ENCODE results near the gene ANAPC13. TPM values are rescaled to one million over a fixed set of nuclear protein-coding genes. Genes with fewer than 3 reads are reported as not detected.

Gene ANAPC13
- polyA plus RNA-seq, 1 of the 3 experiments (the other 2 are of a cell fraction), result 63.5 TPM

GRCh38 chr3:134511500-134511899 is 25.7 kb upstream of the ANAPC13 start (continued):
- TF ChIP-seq FOSL2 (IDR thresholded peaks at IDR 0.05; ENCODE audit: borderline replicate concordance, low read depth) (no peak), MXI1 (IDR thresholded peaks at IDR 0.05; ENCODE audit: low read depth, low read length) (no peak), NFIC (IDR thresholded peaks at IDR 0.05; ENCODE audit: borderline replicate concordance) (no peak), RCOR1 (IDR thresholded peaks at IDR 0.05; ENCODE audit: low read length) (no peak), MEF2A (IDR thresholded peaks at IDR 0.05; ENCODE audit: borderline replicate concordance, low read depth) (no peak), YY1 (IDR thresholded peaks at IDR 0.05; ENCODE audit: low read depth) (no peak), GABPA (IDR thresholded peaks at IDR 0.05; ENCODE audit: low read depth) (no peak), MAX (IDR thresholded peaks at IDR 0.05; ENCODE audit: low read depth) (no peak), ZBTB33 (IDR thresholded peaks at IDR 0.05; ENCODE audit: borderline replicate concordance, low read depth) (no peak), JUND (IDR thresholded peaks at IDR 0.05) (no peak), SIN3A (IDR thresholded peaks at IDR 0.05; ENCODE audit: borderline replicate concordance, low read depth, low read length) (no peak), USF1 (IDR thresholded peaks at IDR 0.05; ENCODE audit: borderline replicate concordance, low read depth) (no peak)

GRCh38 chr3:134505485-134505884 is 19.7 kb upstream of the ANAPC13 start:
- peaks cover 33% of the 10 kb centered on the region; the same call in 1 of the 2 replicates for H3K9me3 ChIP-seq
- H4K20me1 ChIP-seq (ENCODE audit: insufficient read depth), result no peaks in the 10 kb centered on the region
- no peaks in the 10 kb centered on the region for H3F3A ChIP-seq (replicated peaks; ENCODE audit: insufficient read depth)
- no peak for TF ChIP-seq YY1 (IDR thresholded peaks at IDR 0.05; ENCODE audit: low read depth)
- TF ChIP-seq MXI1 (IDR thresholded peaks at IDR 0.05; ENCODE audit: low read depth, low read length), result no peak
- no peak for TF ChIP-seq GABPA (IDR thresholded peaks at IDR 0.05; ENCODE audit: low read depth)
- TF ChIP-seq SIN3A (IDR thresholded peaks at IDR 0.05; ENCODE audit: borderline replicate concordance, low read depth, low read length), result no peak
- no peak for TF ChIP-seq PBX3 (IDR thresholded peaks at IDR 0.05)
- no peak for TF ChIP-seq TAF1 (IDR thresholded peaks at IDR 0.05; ENCODE audit: borderline replicate concordance, low read depth, low read length)
- no peak for TF ChIP-seq MEF2A (IDR thresholded peaks at IDR 0.05; ENCODE audit: borderline replicate concordance, low read depth)
- TF ChIP-seq RAD21 (IDR thresholded peaks at IDR 0.05; ENCODE audit: low read length), result no peak
- TF ChIP-seq RXRA (IDR thresholded peaks at IDR 0.05; ENCODE audit: borderline replicate concordance, low read depth), result no peak
- TF ChIP-seq JUND (IDR thresholded peaks at IDR 0.05), result no peak
- TF ChIP-seq USF1 (IDR thresholded peaks at IDR 0.05; ENCODE audit: borderline replicate concordance, low read depth), result no peak
- no peak for TF ChIP-seq NFIC (IDR thresholded peaks at IDR 0.05; ENCODE audit: borderline replicate concordance)
- TF ChIP-seq RFX5 (IDR thresholded peaks at IDR 0.05; ENCODE audit: low read length), result no peak
- ChIA-PET POLR2A (no interaction called here), CTCF (interaction anchor here (0.8 kb wide), 1 partner anchor 10 kb away, joined by 3 read pairs; no protein-coding TSS in a partner anchor)
- no peak overlapping the region for H2AFZ ChIP-seq (ENCODE audit: low read depth)
- peaks cover 12 to 46% of the 10 kb centered on the region in 2 experiments for H3K36me3 ChIP-seq (replicated peaks in 1 of 2; ENCODE audit: control insufficient read depth in 1 of 2, insufficient read depth in 2 of 2, low read length in 1 of 2)
- H3K27ac ChIP-seq (ENCODE audit: low read depth in 2 of 2, low read length in 1 of 2), result no peak overlapping the region
- no peak overlapping the region for H3K9ac ChIP-seq
- no peaks in the 10 kb centered on the region for H3K27me3 ChIP-seq (ENCODE audit: insufficient read depth)
- DNase-seq, result no peak
- peaks cover 59% of the 10 kb centered on the region for H3K79me2 ChIP-seq (ENCODE audit: insufficient read depth)
- H3K4me1 ChIP-seq (ENCODE audit: control insufficient read depth in 1 of 2, insufficient read depth in 2 of 2, low read depth in 1 of 2, low read length in 1 of 2), result no peaks in the 10 kb centered on the region
- no peaks in the 10 kb centered on the region for H3K9me2 ChIP-seq
- H3K4me3 ChIP-seq (ENCODE audit: low read depth in 2 of 2, low read length in 1 of 2), result no peak overlapping the region
- H3K4me2 ChIP-seq, result no peak overlapping the region
- WGBS (ENCODE audit: low lambda C conversion rate), result no CpG with 5 or more reads among the region's 3 CpGs
